HEK293 (cell line): ENCODE results near the gene NLGN1.

Source experiments
- CTCF ChIA-PET: fragments of 350-600 bp; formaldehyde crosslinking; extraction: SDS; loops from one replicate; lab custom pipeline; 2021; ENCODE audit warnings: antibody characterized with exemption; lab: Yijun Ruan, JAX
- POLR2A ChIA-PET: fragments of 300-600 bp; formaldehyde crosslinking; extraction: SDS; loops from one replicate; lab custom pipeline; 2020; ENCODE audit warnings: antibody characterized with exemption, inconsistent platforms; lab: Yijun Ruan, JAX
- H3K27ac ChIP-seq: fragments of 200-500 bp; sonication (Bioruptor generic); 2 replicates; pipeline ENCODE4 v1.5.1; 2014; ENCODE audit warnings: low read depth, low read length, control low read depth, inconsistent platforms; ENCODE audit errors: extremely low read depth
- H3K36me3 ChIP-seq, 2 experiments: fragments of 200-500 bp in 1 of 2; sonication (Bioruptor generic) in 1 of 2; 1 replicate in 1 of 2; 2 replicates in 1 of 2; pipeline ENCODE4 v1.5.1; 2014 to 2017; ENCODE audit warnings: inconsistent platforms in 2 of 2, low read length in 2 of 2; ENCODE audit not compliant: control insufficient read depth in 2 of 2, insufficient read depth in 1 of 2
- H3K4me1 ChIP-seq: fragments of 200-500 bp; sonication (Bioruptor generic); 2 replicates; pipeline ENCODE4 v1.5.1; 2014; ENCODE audit warnings: mild to moderate bottlenecking, low read length, inconsistent platforms; ENCODE audit not compliant: control insufficient read depth, insufficient read depth
- H3K4me3 ChIP-seq: 2 replicates; pipeline ENCODE4 v1.5.1; 2011; ENCODE audit warnings: low read depth, mild to moderate bottlenecking, control low read depth, low read length, moderate library complexity
- H3K9me3 ChIP-seq: fragments of 200-500 bp; sonication (Bioruptor generic); 2 replicates; pipeline ENCODE4 v1.5.1; 2014; ENCODE audit warnings: low read depth, low read length, inconsistent platforms; ENCODE audit not compliant: control insufficient read depth, insufficient read depth
- GFI1B ChIP-seq: fragments of 450-650 bp; formaldehyde crosslinking; IDR thresholded peaks from 2 replicates; pipeline ENCODE4 v1.5.1; 2016; ENCODE audit warnings: missing biosample characterization, missing genetic modification characterization
- KLF16 ChIP-seq: fragments of 450-650 bp; formaldehyde crosslinking; IDR thresholded peaks from 2 replicates; pipeline ENCODE4 v1.5.1; 2017; ENCODE audit warnings: missing biosample characterization, missing genetic modification characterization
- SETDB1 ChIP-seq: IDR thresholded peaks from one replicate; pipeline ENCODE4 v1.6.1; 2017; ENCODE audit warnings: mild to moderate bottlenecking, low read length, moderate library complexity, mixed read lengths; ENCODE audit not compliant: insufficient read length
- ZBTB20 ChIP-seq: fragments of 450-650 bp; formaldehyde crosslinking; IDR thresholded peaks from 2 replicates; pipeline ENCODE4 v1.5.1; 2016; ENCODE audit warnings: missing biosample characterization, missing genetic modification characterization
- ZBTB7A ChIP-seq: fragments of 450-650 bp; formaldehyde crosslinking; IDR thresholded peaks from 2 replicates; pipeline ENCODE4 v1.5.1; 2016; ENCODE audit warnings: low read depth, missing biosample characterization, missing genetic modification characterization
- ZNF138 ChIP-seq: fragments of 450-650 bp; formaldehyde crosslinking; IDR thresholded peaks from 2 replicates; pipeline ENCODE4 v1.5.1; 2016; ENCODE audit warnings: missing biosample characterization, missing genetic modification characterization, borderline replicate concordance
- ZNF202 ChIP-seq: fragments of 450-650 bp; formaldehyde crosslinking; IDR thresholded peaks from 2 replicates; pipeline ENCODE4 v1.5.1; 2016; ENCODE audit warnings: missing biosample characterization, missing genetic modification characterization, borderline replicate concordance
- ZNF274 ChIP-seq, 2 experiments: fragments of 200-500 bp in 1 of 2; fragments of 450-650 bp in 1 of 2; sonication (Bioruptor generic) in 1 of 2; formaldehyde crosslinking in 1 of 2; IDR thresholded peaks; 2 replicates each; pipeline versions ENCODE4 v1.5.1 to v1.6.1; 2014 to 2016; ENCODE audit warnings: borderline replicate concordance in 1 of 2, inconsistent platforms in 1 of 2, low read length in 1 of 2, missing biosample characterization in 1 of 2, missing genetic modification characterization in 1 of 2
- ZNF302 ChIP-seq: fragments of 450-650 bp; formaldehyde crosslinking; IDR thresholded peaks from 2 replicates; pipeline ENCODE4 v1.5.1; 2016; ENCODE audit warnings: missing biosample characterization, missing genetic modification characterization, low read depth
- ZNF433 ChIP-seq: fragments of 450-650 bp; formaldehyde crosslinking; IDR thresholded peaks from 2 replicates; pipeline ENCODE4 v1.5.1; 2016; ENCODE audit warnings: missing biosample characterization, missing genetic modification characterization, low read depth
- ZNF561 ChIP-seq: fragments of 450-650 bp; IDR thresholded peaks from 2 replicates; pipeline ENCODE4 v1.5.1; 2018; ENCODE audit warnings: missing biosample characterization, missing genetic modification characterization, borderline replicate concordance
- ZNF571 ChIP-seq: fragments of 450-650 bp; formaldehyde crosslinking; IDR thresholded peaks from 2 replicates; pipeline ENCODE4 v1.5.0; 2017; ENCODE audit warnings: missing biosample characterization, missing genetic modification characterization
- ZNF600 ChIP-seq: fragments of 450-650 bp; formaldehyde crosslinking; IDR thresholded peaks from 2 replicates; pipeline ENCODE4 v1.5.1; 2016; ENCODE audit warnings: missing biosample characterization, missing genetic modification characterization
- ZNF664 ChIP-seq: fragments of 450-650 bp; formaldehyde crosslinking; IDR thresholded peaks from 2 replicates; pipeline ENCODE4 v1.5.1; 2016; ENCODE audit warnings: missing biosample characterization, missing genetic modification characterization
- ZNF701 ChIP-seq: fragments of 450-650 bp; formaldehyde crosslinking; IDR thresholded peaks from 2 replicates; pipeline ENCODE4 v1.5.1; 2016; ENCODE audit warnings: missing biosample characterization, missing genetic modification characterization
- ZNF76 ChIP-seq: fragments of 450-650 bp; formaldehyde crosslinking; IDR thresholded peaks from 2 replicates; pipeline ENCODE4; 2016; ENCODE audit warnings: low read depth, missing biosample characterization, missing genetic modification characterization, borderline replicate concordance
- ZNF768 ChIP-seq: fragments of 450-650 bp; formaldehyde crosslinking; IDR thresholded peaks from 2 replicates; pipeline ENCODE4 v1.5.1; 2018; ENCODE audit warnings: missing biosample characterization, mild to moderate bottlenecking, missing genetic modification characterization
- TF ChIP-seq, protein P1 (sequence below): fragments of 450-650 bp; formaldehyde crosslinking; IDR thresholded peaks from 2 replicates; pipeline ENCODE4 v1.5.1; 2016; ENCODE audit warnings: missing biosample characterization, missing genetic modification characterization
- TF ChIP-seq, protein P2 (sequence below): fragments of 450-650 bp; formaldehyde crosslinking; IDR thresholded peaks from 2 replicates; pipeline ENCODE4 v1.5.1; 2017; ENCODE audit warnings: missing biosample characterization, mild to moderate bottlenecking, missing genetic modification characterization, moderate library complexity
- TF ChIP-seq, protein P3 (sequence below): fragments of 450-650 bp; formaldehyde crosslinking; IDR thresholded peaks from 2 replicates; pipeline ENCODE4 v1.5.1; 2016; ENCODE audit warnings: missing biosample characterization, missing genetic modification characterization
- TF ChIP-seq, protein P4 (sequence below): fragments of 450-650 bp; formaldehyde crosslinking; IDR thresholded peaks from 2 replicates; pipeline ENCODE4; 2016; ENCODE audit warnings: missing biosample characterization, missing genetic modification characterization
- TF ChIP-seq, protein P5 (sequence below): fragments of 450-650 bp; formaldehyde crosslinking; IDR thresholded peaks from 2 replicates; pipeline ENCODE4 v1.5.1; 2017; ENCODE audit warnings: missing biosample characterization, missing genetic modification characterization
- TF ChIP-seq, protein P6 (sequence below): fragments of 450-650 bp; formaldehyde crosslinking; IDR thresholded peaks from 2 replicates; pipeline ENCODE4 v1.5.1; 2016; ENCODE audit warnings: missing biosample characterization, missing genetic modification characterization

Gene NLGN1

DNA sequence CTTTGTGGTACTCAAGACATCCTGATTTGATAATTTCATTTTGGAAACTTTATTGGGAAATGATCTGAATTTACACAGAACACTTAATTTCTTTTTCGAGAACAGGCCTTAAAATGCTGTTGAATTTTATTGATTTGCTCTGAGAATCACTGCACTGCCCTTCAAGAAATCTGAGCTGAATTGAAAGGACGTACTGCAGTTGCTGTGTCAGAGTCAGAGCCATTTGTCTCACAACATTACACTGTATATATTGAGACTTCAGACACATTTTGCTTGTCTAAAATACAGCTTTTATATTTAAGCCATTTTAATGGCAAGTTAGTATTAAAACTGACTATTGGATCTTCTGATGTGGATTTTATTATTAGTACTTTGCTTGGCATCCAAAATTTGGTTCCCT lies 504.1 kb downstream of the NLGN1 start:
- ChIA-PET POLR2A (no interaction called here), CTCF (interaction anchor here (0.6 kb wide), 1 partner anchor 75 kb away, joined by 3 read pairs; no protein-coding TSS in a partner anchor)
- H3K9me3 ChIP-seq: no peaks in the 10 kb centered on the region
- TF ChIP-seq, protein P1, sequence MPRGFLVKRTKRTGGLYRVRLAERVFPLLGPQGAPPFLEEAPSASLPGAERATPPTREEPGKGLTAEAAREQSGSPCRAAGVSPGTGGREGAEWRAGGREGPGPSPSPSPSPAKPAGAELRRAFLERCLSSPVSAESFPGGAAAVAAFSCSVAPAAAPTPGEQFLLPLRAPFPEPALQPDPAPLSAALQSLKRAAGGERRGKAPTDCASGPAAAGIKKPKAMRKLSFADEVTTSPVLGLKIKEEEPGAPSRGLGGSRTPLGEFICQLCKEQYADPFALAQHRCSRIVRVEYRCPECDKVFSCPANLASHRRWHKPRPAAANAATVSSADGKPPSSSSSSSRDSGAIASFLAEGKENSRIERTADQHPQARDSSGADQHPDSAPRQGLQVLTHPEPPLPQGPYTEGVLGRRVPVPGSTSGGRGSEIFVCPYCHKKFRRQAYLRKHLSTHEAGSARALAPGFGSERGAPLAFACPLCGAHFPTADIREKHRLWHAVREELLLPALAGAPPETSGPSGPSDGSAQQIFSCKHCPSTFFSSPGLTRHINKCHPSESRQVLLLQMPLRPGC: no peak
- TF ChIP-seq ZNF302 (tag by site-specific recombination): no peak
- TF ChIP-seq, protein P2, sequence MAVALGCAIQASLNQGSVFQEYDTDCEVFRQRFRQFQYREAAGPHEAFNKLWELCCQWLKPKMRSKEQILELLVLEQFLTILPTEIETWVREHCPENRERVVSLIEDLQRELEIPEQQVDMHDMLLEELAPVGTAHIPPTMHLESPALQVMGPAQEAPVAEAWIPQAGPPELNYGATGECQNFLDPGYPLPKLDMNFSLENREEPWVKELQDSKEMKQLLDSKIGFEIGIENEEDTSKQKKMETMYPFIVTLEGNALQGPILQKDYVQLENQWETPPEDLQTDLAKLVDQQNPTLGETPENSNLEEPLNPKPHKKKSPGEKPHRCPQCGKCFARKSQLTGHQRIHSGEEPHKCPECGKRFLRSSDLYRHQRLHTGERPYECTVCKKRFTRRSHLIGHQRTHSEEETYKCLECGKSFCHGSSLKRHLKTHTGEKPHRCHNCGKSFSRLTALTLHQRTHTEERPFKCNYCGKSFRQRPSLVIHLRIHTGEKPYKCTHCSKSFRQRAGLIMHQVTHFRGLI (tag by site-specific recombination): no peak
- TF ChIP-seq, protein P3, sequence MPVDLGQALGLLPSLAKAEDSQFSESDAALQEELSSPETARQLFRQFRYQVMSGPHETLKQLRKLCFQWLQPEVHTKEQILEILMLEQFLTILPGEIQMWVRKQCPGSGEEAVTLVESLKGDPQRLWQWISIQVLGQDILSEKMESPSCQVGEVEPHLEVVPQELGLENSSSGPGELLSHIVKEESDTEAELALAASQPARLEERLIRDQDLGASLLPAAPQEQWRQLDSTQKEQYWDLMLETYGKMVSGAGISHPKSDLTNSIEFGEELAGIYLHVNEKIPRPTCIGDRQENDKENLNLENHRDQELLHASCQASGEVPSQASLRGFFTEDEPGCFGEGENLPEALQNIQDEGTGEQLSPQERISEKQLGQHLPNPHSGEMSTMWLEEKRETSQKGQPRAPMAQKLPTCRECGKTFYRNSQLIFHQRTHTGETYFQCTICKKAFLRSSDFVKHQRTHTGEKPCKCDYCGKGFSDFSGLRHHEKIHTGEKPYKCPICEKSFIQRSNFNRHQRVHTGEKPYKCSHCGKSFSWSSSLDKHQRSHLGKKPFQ (tag by site-specific recombination): no peak
- TF ChIP-seq ZNF76 (tag by site-specific recombination): no peak
- H3K27ac ChIP-seq: no peak overlapping the region
- no peak overlapping the region for H3K4me3 ChIP-seq
- no peaks in the 10 kb centered on the region for H3K4me1 ChIP-seq
- H3K36me3 ChIP-seq: no peaks in the 10 kb centered on the region

DNA sequence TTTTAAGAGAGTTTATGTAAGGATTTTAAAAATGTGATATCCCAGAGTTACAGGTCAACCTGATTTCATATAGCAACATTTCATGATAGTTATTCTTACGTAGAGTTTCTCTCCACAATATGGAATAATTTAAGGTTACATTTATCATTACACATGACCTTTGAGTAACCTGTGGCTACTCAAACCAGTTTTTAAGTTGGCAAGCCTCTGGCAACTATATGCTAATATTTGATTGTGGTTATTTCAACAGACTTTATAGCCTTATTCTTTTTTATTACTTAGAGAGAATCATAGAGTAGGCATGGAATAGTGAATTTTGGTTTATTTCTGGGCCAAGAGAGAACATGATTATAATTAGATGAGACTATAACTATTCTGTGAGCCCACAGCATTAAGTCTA lies 504.9 kb downstream of the NLGN1 start:
- no peak overlapping the region for H3K27ac ChIP-seq
- H3K9me3 ChIP-seq: no peaks in the 10 kb centered on the region
- POLR2A ChIA-PET: no interaction called here
- CTCF ChIA-PET: interaction anchor here (0.6 kb wide), 1 partner anchor 75 kb away, joined by 3 read pairs; no protein-coding TSS in a partner anchor
- H3K4me3 ChIP-seq: no peak overlapping the region
- no peaks in the 10 kb centered on the region for H3K4me1 ChIP-seq
- TF ChIP-seq ZNF274 (IDR thresholded peaks at IDR 0.05; ENCODE audit: low read length) (no peak), ZNF274 (tag by site-specific recombination; IDR thresholded peaks at IDR 0.05; ENCODE audit: borderline replicate concordance) (no peak), ZBTB20 (tag by site-specific recombination) (no peak), ZNF561 (tag by site-specific recombination) (no peak), ZBTB7A (no peak), KLF16 (no peak), ZNF571 (tag by site-specific recombination) (no peak), GFI1B (tag by site-specific recombination) (no peak), SETDB1 (no peak), ZNF600 (tag by site-specific recombination) (no peak)
- TF ChIP-seq, protein P4, sequence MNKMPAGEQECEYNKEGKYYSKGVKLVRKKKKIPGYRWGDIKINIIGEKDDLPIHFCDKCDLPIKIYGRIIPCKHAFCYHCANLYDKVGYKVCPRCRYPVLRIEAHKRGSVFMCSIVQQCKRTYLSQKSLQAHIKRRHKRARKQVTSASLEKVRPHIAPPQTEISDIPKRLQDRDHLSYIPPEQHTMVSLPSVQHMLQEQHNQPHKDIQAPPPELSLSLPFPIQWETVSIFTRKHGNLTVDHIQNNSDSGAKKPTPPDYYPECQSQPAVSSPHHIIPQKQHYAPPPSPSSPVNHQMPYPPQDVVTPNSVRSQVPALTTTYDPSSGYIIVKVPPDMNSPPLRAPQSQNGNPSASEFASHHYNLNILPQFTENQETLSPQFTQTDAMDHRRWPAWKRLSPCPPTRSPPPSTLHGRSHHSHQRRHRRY (tag by site-specific recombination): no peak
- no peaks in the 10 kb centered on the region for H3K36me3 ChIP-seq

DNA sequence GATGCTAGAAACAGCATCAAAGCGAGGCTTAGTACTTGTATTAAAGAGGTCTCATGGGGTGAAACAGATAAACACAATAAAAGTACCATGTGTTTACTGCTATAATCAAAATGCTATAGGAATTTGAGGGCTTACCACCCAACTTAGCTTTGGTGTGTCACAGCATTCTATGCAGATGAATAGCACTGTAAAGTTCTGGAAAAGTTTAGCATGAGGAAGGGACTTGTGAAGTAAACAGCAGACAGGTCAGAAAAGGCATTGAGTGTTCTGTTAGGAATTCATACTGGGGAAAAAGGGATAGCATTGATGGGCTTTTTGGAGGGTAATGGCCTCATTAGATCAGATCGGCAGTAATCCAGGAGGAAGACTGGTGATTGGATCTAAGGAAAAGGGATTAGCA lies 505.3 kb downstream of the NLGN1 start:
- CTCF ChIA-PET: no interaction called here
- no peaks in the 10 kb centered on the region for H3K9me3 ChIP-seq
- no peak overlapping the region for H3K4me3 ChIP-seq
- no peak overlapping the region for H3K27ac ChIP-seq
- POLR2A ChIA-PET: no interaction called here
- no peaks in the 10 kb centered on the region for H3K4me1 ChIP-seq
- H3K36me3 ChIP-seq: no peaks in the 10 kb centered on the region
- TF ChIP-seq ZNF664: no peak
- no peak for TF ChIP-seq ZNF768
- no peak for TF ChIP-seq ZNF202
- TF ChIP-seq ZNF701: no peak
- TF ChIP-seq, protein P5, sequence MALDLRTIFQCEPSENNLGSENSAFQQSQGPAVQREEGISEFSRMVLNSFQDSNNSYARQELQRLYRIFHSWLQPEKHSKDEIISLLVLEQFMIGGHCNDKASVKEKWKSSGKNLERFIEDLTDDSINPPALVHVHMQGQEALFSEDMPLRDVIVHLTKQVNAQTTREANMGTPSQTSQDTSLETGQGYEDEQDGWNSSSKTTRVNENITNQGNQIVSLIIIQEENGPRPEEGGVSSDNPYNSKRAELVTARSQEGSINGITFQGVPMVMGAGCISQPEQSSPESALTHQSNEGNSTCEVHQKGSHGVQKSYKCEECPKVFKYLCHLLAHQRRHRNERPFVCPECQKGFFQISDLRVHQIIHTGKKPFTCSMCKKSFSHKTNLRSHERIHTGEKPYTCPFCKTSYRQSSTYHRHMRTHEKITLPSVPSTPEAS: no peak
- no peak for TF ChIP-seq ZNF138 (tag by site-specific recombination)
- TF ChIP-seq ZNF433 (tag by site-specific recombination): no peak
- TF ChIP-seq, protein P6, sequence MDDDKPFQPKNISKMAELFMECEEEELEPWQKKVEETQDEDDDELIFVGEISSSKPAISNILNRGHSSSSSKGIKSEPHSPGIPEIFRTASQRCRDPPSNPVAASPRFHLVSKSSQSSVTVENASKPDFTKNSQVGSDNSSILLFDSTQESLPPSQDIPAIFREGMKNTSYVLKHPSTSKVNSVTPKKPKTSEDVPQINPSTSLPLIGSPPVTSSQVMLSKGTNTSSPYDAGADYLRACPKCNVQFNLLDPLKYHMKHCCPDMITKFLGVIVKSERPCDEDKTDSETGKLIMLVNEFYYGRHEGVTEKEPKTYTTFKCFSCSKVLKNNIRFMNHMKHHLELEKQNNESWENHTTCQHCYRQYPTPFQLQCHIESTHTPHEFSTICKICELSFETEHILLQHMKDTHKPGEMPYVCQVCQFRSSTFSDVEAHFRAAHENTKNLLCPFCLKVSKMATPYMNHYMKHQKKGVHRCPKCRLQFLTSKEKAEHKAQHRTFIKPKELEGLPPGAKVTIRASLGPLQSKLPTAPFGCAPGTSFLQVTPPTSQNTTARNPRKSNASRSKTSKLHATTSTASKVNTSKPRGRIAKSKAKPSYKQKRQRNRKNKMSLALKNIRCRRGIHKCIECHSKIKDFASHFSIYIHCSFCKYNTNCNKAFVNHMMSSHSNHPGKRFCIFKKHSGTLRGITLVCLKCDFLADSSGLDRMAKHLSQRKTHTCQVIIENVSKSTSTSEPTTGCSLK: no peak
